HG02840 (cell line): ENCODE data around the gene ABCD1.

Experiments used
- ATAC-seq: cut with Tn5 transposase; IDR thresholded peaks from one replicate; pipeline ENCODE4 v1.9.1; 2021; ENCODE audit warnings: mild to moderate bottlenecking, moderate library complexity, moderate number of reproducible peaks; ENCODE audit not compliant: unreplicated experiment, low FRiP score

ABCD1 gene

GRCh38 chrX:153782313-153782712, 57.7 kb downstream of the ABCD1 start:
- no peak for ATAC-seq

DNA sequence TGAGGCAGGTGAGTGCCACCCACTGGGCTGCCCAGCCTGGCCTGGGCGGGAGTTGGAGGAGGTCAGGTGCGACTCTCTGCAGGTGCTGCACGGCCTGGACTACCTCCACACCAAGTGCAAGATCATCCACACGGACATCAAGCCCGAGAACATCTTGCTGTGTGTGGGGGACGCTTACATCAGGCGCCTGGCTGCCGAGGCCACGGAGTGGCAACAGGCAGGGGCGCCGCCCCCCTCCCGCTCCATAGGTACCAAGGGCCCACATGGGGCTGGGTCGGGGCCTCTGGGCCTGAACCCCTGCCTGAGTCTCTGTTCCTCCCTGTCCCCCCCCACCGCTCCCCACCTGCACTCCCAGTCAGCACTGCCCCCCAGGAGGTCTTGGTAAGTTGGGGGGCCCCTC, 58.2 kb downstream of the ABCD1 start:
- ATAC-seq: no peak

DNA sequence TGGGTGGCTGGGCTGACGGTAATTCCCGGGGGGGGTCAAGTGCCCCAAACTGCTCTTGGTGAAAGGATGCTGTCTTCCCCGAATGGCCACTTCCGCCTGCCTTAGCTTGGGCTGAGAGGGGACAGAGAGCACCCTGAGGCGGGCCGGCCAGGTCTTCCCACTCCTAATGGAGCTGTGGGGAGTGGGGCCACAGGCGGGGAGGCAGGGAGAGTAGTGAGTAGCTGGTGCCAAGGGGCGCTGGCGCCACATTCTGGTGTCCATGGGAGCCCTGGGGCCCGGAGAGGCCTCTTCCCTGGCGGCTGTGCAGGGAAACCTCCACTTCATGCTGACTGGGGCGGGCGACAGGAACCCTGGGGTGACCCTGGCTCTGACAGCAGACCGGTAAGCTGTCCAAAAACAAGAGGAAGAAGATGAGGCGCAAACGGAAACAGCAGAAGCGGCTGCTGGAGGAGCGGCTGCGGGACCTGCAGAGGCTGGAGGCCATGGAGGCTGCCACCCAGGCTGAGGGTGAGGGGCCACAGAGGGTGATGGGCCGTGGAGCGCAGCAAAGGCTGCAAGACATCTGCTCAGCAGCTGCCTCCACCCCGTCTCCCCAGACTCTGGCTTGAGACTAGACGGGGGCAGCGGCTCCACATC, 58.8 kb downstream of the ABCD1 start:
- ATAC-seq: no peak

GRCh38 chrX:153784325-153784967, 59.8 kb downstream of the ABCD1 start:
- no peak for ATAC-seq

GRCh38 chrX:153786669-153787068, 62.0 kb downstream of the ABCD1 start:
- no peak for ATAC-seq

- ATAC-seq: no peak
These were observed 65.0 kb downstream of the ABCD1 start for GRCh38 chrX:153789654-153790053.

- ATAC-seq: no peak
These were observed 66.6 kb downstream of the ABCD1 start for GRCh38 chrX:153791104-153791852.

DNA sequence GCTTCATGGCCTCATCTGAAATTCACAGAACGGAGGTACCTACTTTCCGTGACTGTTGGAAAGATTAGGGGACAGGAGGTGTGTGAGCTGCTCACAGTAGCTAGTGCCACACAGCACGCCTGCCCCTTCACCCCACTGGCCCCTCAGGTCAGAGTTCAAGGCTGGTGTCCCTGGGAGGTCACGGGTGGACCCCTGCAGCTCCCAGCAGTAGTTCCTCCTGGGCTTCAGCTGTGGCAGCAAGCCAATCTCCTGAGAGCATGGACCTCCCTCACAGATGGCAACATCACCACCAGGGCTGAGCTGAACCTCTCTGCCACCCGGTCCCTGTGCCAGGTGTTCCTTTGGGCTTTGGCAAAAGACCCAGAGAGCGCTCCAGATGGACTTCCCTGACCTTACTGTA, 67.7 kb downstream of the ABCD1 start:
- ATAC-seq: no peak

DNA sequence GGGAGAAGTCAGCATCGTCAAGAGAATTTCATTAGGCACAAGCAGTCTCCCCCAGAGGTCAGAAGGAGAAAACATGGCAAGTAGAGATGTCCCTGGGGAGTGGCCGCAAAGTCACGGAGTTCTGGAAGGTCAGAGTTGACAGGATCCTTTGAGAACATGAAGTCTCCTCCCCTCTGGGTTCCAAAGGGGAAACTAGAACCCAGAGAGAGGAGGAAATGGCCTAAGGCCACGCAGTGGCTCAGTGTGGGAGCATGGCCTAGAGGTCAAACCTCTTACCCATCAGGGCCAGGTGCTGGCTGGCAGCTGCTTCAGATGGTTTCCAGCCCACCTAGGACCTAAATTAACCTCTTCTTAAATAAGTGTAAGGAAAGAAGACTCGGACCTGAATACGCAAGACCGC, 68.6 kb downstream of the ABCD1 start:
- ATAC-seq: no peak
